ENCODE results near the gene TNK1.
"Not testable (repeated sequence)": the region's sequence is repeated elsewhere in the genome, so short reads cannot be mapped to it uniquely, and the experiment has no call there.

The TNK1 gene

GRCh38 chr17:7355053-7355452 lies 25.8 kb upstream of the TNK1 start, which contains the start of gene TMEM95:
Gene TMEM95, plus strand, starts transcription at chr17:7355156. Its CDS starts 49 bp downstream, at chr17:7355205.
- DNase-seq (ENCODE audit: low read depth in 1 of 2, low spot score in 1 of 2), result no peak

- DNase-seq (ENCODE audit: low read depth in 1 of 2, low spot score in 1 of 2), result no peak
These were observed 25.3 kb upstream of the TNK1 start for GRCh38 chr17:7355573-7355972.

- DNase-seq (ENCODE audit: low read depth in 1 of 2, low spot score in 1 of 2), result peak; percentile 70 to 77
These were observed 24.8 kb upstream of the TNK1 start for GRCh38 chr17:7356072-7356549.

GRCh38 chr17:7356756-7357155 lies 24.1 kb upstream of the TNK1 start:
- no peak for DNase-seq (ENCODE audit: low read depth in 1 of 2, low spot score in 1 of 2)

DNA sequence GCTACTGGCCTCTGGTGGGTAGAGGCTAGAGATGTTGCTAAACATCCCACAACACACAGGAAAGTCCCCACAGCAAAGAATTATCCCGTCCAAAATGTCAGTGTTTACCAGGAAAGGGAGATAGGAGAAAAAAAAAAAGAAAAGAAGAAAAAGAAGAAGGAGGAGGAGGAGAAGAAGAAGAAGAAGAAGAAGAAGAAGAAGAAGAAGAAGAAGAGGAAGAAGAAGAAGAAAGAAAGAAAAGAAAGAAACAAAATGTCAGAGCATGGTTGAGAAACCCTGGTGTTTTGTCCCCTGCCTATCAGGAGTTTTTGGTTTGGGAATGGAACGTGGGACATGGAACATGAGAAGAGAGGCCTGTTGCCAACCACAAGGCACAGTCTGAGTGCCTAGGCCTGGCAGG lies 23.5 kb upstream of the TNK1 start:
- DNase-seq (ENCODE audit: low read depth in 1 of 2, low spot score in 1 of 2), result no peak

- no peak for DNase-seq (ENCODE audit: low read depth in 1 of 2, low spot score in 1 of 2)
These were observed 19.0 kb upstream of the TNK1 start for GRCh38 chr17:7361906-7362305.

- DNase-seq (ENCODE audit: low read depth in 1 of 2, low spot score in 1 of 2), result no peak
These were observed 17.6 kb upstream of the TNK1 start for GRCh38 chr17:7363311-7363710.

DNA sequence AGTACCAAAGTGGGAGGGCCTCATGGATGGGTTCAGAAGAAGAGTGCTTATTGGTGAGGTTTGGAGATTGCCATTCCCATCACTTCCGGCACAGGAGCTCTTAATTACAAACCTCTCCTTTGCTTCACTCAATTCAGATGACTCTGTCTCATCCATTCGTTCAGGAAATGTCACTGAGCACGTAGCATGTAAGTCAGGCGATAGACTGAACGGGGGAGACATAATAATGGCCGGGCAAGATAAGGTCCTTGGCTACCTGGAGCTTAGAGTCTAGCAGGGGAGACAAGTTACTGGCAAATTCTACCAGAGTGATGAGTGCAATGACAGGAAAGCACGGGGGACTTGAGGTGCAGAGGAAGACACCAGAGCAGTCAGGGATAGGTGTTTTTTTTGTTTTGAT lies 14.9 kb upstream of the TNK1 start:
- not testable (repeated sequence) for DNase-seq (ENCODE audit: low read depth in 1 of 2, low spot score in 1 of 2)

DNA sequence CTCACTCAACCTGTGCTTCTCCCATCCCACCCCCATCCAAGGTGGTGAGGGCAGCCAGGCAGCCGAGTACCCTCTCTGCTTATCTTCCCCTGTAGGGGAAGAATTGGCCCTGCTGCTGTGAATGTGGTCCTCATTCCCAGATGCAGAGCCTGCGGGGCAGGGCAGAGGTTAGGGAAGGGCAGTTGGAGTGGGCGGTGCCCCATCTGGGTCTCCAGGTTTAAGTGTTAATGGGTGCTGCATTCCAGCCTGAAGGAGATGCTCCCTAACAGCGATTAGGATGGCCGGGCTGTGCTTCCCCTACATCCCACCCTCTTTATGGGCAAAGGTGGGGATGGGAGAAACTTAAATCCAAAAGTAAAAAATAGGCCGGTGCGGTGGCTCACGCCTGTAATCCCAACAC lies 13.8 kb upstream of the TNK1 start:
- no peak for DNase-seq (ENCODE audit: low read depth in 1 of 2, low spot score in 1 of 2)

DNA sequence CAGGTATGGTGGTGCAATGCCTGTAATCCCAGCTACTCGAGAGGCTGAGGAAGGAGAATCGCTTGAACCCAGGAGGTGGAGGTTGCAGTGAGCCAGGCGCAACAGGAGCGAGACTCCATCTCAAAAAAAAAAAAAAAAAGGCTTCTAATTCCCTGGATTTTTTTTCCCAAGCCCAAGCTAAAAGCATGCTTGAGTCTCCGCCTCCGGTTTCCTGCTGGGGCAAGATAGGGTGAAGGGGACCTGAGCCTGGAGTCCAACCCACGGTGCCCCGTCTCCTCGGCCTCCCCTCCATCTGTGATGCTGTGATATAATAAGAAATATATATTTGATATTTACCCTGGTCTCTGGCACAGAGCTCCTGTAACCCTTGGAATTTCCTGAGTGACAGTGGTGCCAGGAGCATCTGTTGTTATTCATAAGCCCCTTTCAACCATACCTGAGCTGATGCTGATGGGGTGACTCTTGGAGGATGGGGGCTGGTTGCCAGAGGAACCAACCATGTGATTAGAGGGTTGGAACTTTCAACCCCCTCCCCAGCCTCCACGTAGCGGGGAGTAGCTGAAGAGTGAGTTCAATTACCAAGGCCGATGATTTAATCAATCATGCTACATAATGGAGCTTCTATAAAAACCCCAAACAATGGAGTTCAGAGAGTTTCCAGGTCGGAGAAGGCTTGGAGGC lies 12.8 kb upstream of the TNK1 start:
- DNase-seq (ENCODE audit: low read depth in 1 of 2, low spot score in 1 of 2), result no peak

DNA sequence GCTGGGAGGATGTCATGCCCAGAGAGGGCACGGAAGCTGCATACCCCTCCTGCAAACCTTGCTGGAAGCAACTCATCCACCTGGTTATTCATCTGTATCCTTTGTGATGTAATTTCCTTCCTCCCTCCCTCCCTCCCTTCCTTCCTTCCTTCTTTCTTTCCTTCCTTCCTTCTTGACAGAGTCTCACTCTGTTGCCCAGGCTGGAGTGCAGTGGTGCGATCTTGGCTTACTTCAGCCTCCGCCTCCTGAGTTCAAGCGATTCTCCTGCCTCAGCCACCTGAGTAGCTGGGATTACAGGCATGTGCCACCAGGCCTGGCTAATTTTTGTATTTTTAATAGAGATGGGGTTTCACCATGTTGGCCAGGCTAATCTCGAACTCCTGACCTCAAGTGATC lies 12.3 kb upstream of the TNK1 start:
- DNase-seq (ENCODE audit: low read depth in 1 of 2, low spot score in 1 of 2), result not testable (repeated sequence)

DNA sequence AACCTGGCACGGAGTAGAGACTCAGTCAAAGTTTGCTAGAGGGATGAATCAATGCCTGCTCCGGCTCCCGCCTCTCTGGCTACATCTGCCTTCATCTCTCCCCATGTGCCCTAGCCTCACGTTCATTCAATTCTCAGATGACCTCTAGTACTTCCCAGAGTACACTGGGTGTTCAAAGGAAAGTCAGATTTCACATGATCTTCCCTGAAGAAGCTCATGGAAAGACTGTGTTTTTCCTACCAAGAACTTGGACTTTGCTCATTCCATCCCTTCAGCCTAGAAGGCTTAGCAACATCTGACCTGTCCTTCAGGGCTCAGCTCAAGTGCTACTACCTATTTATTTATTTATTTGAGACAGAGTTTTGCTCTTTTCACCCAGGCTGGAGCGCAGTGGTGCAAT lies 11.1 kb upstream of the TNK1 start:
- DNase-seq (ENCODE audit: low read depth in 1 of 2, low spot score in 1 of 2), result no peak

GRCh38 chr17:7370853-7371252 lies 10.0 kb upstream of the TNK1 start:
- DNase-seq (ENCODE audit: low read depth in 1 of 2, low spot score in 1 of 2), result no peak

DNA sequence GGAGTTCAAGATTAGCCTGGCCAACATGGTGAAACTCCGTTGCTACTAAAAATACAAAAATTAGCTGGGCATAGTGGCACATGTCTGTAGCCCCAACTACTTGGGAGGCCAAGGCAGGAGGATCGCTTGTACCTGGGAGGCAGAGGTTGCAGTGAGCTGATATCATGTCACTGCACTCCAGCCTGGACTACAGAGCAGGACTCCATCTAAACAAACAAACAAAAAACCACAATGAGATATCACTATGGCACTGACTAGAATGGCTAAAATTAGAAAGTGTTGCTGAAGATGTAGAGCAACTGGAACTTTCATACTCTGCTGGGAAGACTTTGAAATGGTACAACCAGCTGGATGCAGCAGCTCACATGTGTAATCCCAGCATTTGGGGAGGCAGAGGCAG lies 6.5 kb upstream of the TNK1 start:
- DNase-seq (ENCODE audit: low read depth in 1 of 2, low spot score in 1 of 2), result no peak

- no peak for DNase-seq (ENCODE audit: low read depth in 1 of 2, low spot score in 1 of 2)
These were observed 1.8 kb upstream of the TNK1 start for GRCh38 chr17:7379134-7379533.

DNA sequence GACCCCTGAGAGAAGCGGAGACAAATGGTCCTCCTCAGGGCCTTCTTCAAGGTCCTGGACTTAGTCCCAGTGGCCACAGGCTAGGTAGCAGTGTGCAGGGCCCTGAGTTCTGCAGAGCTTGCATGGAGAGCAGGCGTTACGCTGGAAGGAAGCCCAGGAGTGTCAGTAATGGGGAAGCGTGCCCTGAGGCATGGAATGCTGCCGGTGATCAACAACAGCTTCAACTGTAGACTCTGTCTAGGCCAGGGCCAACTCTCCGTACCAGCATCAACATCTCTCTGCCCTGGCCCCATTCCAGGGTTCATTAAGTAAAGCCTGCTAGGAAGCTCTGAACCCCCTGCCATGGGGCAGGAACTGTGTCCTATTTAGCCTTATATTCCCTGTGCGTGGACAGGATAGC lies 568 bp upstream of the TNK1 start:
- DNase-seq (ENCODE audit: low read depth in 1 of 2, low spot score in 1 of 2), result no peak

- DNase-seq (ENCODE audit: low read depth in 1 of 2, low spot score in 1 of 2), result no peak
These were observed 2.0 kb downstream of the TNK1 start for GRCh38 chr17:7382901-7383300.

DNA sequence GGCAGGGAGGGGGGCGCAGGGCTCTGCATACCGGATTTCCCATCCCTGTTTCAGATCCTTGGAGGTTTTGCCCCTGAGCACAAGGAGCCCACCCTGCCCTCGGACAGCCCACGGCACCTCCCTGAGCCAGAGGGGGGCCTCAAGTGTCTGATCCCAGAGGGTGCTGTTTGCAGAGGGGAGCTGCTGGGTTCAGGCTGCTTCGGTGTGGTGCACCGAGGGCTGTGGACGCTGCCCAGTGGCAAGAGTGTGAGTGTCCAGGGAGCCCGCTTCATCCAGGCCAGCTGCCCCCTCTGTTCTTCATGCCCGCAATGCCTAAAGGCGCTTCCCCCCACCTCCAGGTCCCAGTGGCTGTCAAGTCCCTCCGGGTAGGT lies 2.5 kb downstream of the TNK1 start:
- no peak for DNase-seq (ENCODE audit: low read depth in 1 of 2, low spot score in 1 of 2)

DNA sequence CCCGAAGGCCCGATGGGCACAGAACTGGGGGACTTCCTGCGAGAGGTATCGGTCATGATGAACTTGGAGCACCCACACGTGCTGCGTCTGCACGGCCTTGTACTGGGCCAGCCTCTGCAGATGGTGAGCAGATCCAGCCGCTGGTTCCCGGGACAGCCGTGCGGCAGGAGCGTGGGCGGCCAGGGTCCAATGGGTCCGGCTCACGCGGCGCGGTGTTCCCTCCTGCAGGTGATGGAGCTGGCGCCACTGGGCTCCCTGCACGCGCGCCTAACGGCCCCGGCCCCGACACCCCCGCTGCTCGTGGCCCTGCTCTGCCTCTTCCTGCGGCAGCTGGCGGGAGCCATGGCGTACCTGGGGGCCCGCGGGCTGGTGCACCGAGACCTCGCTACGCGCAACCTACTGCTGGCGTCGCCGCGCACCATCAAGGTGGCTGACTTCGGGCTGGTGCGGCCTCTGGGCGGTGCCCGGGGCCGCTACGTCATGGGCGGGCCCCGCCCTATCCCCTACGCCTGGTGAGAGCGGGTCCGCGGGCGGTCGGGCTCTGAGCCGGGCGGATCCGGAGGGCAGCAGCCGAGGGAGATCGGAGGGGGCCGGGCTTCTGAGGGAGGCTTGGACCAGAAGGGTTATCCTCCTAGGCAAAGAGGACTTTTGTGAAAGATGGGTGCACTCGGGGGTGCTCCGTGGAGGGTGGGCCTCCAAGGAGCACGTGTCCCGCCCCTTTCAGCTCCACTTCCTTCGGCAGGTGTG lies 3.0 kb downstream of the TNK1 start:
- DNase-seq (ENCODE audit: low read depth in 1 of 2, low spot score in 1 of 2), result peak; percentile 51 to 59

- no peak for DNase-seq (ENCODE audit: low read depth in 1 of 2, low spot score in 1 of 2)
These were observed 3.7 kb downstream of the TNK1 start for GRCh38 chr17:7384489-7385081.

GRCh38 chr17:7388856-7389255 lies 8.0 kb downstream of the TNK1 start:
- no peak for DNase-seq (ENCODE audit: low read depth in 1 of 2, low spot score in 1 of 2)

Data from activated CD4-positive, alpha-beta T cell treated with anti-CD3 and anti-CD28 coated beads, Interleukin-2, amount 50 U/mL, for 24 hours (primary cell).